ENCODE measurements around the gene ATL3. TPM values are rescaled to one million over a fixed set of nuclear protein-coding genes. Genes with fewer than 3 reads are reported as not detected.

The ATL3 gene
- total and polyA plus RNA-seq, 7 donors = 8.4 to 115 (median 97.8) TPM

GRCh38 chr11:63716046-63716445 lies 44.9 kb upstream of the ATL3 start:
- no peak for DNase-seq
- Histone ChIP-seq H3K27me3 (no peaks in the 10 kb centered on the region), H3K4me3 (no peak overlapping the region), H3K9me3 (no peaks in the 10 kb centered on the region), H3K27ac (no peak overlapping the region), H3K36me3 (no peaks in the 10 kb centered on the region), H3K4me1 (peaks cover 0 to 18% (median 4%) of the 10 kb centered on the region in 4 donors)
- intact Hi-C loops (cut with DNase I) = no loop called here
- TF ChIP-seq EP300 (IDR thresholded peaks at IDR 0.05) (no peak), POLR2AphosphoS5 (IDR thresholded peaks at IDR 0.05) (no peak), CTCF (IDR thresholded peaks at IDR 0.05) (no peak), POLR2A (IDR thresholded peaks at IDR 0.05) (no peak)

DNA sequence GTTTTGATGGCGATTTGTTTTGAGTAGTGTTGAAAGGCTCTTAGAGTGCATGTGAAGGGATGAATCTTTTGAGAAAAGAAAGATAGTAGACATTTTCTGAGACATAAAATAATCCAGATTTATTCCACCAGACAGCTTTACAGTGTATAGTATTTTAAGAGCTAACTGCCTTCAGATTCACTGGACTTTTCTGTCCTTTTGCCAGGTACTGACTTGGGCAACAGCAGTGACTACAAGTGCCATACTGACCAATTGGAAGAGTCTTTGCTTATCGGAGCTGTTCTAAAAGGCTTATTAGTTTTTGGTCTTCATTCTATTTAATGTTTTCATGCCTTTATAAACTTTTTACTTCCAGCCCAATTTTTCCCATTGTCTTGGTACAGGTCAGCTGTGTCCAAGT lies 42.6 kb upstream of the ATL3 start:
- Histone ChIP-seq H3K36me3 (no peaks in the 10 kb centered on the region), H3K27ac (no peak overlapping the region), H3K9me3 (no peaks in the 10 kb centered on the region), H3K4me1 (peaks cover 0 to 33% (median 20%) of the 10 kb centered on the region in 4 donors), H3K4me3 (no peak overlapping the region), H3K27me3 (no peaks in the 10 kb centered on the region)
- 89 to 94% methylated on average over 2 of the region's 2 CpGs for WGBS, 2 donors
- TF ChIP-seq EP300 (IDR thresholded peaks at IDR 0.05) = no peak
- intact Hi-C loops (cut with DNase I) = no loop called here
- no peak for DNase-seq

GRCh38 chr11:63711838-63712237 lies 40.7 kb upstream of the ATL3 start:
- TF ChIP-seq EP300 (IDR thresholded peaks at IDR 0.05) = no peak
- TF ChIP-seq POLR2A (IDR thresholded peaks at IDR 0.05) = no peak
- TF ChIP-seq CTCF (IDR thresholded peaks at IDR 0.05) = no peak
- no peak for TF ChIP-seq POLR2AphosphoS5 (IDR thresholded peaks at IDR 0.05)

DNA sequence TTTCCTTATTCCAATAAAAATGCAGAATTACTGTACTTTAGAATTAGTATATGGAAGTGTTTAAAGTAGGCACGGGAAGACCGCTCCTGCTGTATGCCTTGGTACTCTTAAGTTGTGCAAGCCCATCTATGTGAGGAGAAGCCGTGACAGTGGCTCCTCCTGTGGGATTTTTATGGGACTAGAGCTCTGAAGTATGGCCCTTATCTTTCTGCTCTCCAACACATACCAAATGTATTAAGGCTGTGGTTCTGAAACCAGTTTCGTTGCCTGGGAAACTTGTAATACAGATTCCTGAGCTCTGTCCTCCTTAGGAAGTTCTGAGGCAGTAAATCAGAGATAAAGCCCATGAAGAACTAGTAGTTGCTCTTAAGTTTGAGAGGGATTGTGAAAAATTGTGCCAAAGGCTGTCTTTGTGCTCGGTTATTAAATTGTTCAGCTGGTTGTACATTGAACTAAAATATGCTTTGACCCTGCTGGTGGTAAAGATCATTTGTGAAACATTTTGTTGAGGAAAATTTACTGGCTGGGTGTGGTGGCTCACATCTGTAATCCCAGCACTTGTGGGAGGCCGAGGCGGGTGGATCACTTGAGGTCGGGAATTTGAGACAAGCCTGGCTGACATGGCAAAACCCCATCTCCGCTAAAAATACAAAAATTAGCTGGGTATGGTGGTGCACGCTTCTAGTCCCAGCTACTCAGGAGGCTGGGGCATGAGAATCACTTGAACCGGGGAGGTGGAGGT lies 39.5 kb upstream of the ATL3 start:
- H3K9me3 ChIP-seq = no peaks in the 10 kb centered on the region
- WGBS, 2 donors = 33 to 64% methylated on average over 11 of the region's 11 CpGs
- H3K27me3 ChIP-seq = no peaks in the 10 kb centered on the region
- H3K27ac ChIP-seq = peak overlapping the region in 2 of 4 donors; percentile 22 to 41
- H3K4me1 ChIP-seq = peaks cover 0 to 33% (median 20%) of the 10 kb centered on the region in 4 donors
- intact Hi-C loops (cut with DNase I) = no loop called here
- TF ChIP-seq EP300 (IDR thresholded peaks at IDR 0.05) (no peak), CTCF (IDR thresholded peaks at IDR 0.05) (peak in 1 of 4 experiments; percentile 17)
- H3K36me3 ChIP-seq = no peaks in the 10 kb centered on the region
- no peak overlapping the region for H3K4me3 ChIP-seq
- DNase-seq = no peak

More at GRCh38 chr11:63711838-63712237, 40.7 kb upstream of the ATL3 start:
- Histone ChIP-seq H3K4me1 (peaks cover 0 to 33% (median 20%) of the 10 kb centered on the region in 4 donors), H3K9me3 (no peaks in the 10 kb centered on the region), H3K36me3 (no peaks in the 10 kb centered on the region), H3K27me3 (no peaks in the 10 kb centered on the region), H3K4me3 (no peak overlapping the region), H3K27ac (no peak overlapping the region)
- intact Hi-C loops (cut with DNase I) = no loop called here
- WGBS, 2 donors = 91 to 96% methylated on average over 6 of the region's 6 CpGs
- DNase-seq = no peak

DNA sequence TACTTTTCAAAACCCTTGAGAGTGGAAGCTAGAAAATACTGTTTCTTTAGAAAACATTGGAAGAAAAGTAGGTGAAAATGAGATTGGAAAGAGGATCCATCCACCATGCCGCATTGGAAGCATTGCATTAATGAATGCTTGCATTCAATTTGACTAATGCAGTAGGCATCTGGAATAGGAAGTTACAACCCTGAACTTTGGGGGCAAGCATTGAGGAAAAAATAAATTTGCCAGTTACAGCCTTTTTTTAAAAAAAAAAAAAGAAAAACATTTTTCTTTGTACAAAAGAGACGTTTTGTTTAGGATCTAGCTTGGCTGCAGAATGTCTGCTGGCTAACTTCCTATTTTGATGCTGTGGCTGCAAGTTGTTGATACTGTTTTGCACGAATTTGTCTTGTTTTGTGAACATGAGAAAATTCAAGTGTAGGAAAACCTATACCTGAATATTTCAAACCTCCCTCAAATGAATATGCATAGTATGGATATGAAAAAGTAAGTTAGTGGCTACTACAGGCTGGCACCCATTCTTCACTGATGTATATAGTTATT lies 38.2 kb upstream of the ATL3 start:
- Histone ChIP-seq H3K36me3 (no peaks in the 10 kb centered on the region), H3K4me3 (no peak overlapping the region), H3K9me3 (no peaks in the 10 kb centered on the region), H3K27me3 (no peaks in the 10 kb centered on the region), H3K27ac (no peak overlapping the region), H3K4me1 (peaks cover 0 to 39% (median 23%) of the 10 kb centered on the region in 4 donors)
- 55 to 80% methylated on average over 3 of the region's 3 CpGs for WGBS, 2 donors
- no peak for DNase-seq
- intact Hi-C loops (cut with DNase I) = no loop called here
- TF ChIP-seq EP300 (IDR thresholded peaks at IDR 0.05) (no peak), POLR2A (IDR thresholded peaks at IDR 0.05) (no peak), CTCF (IDR thresholded peaks at IDR 0.05) (no peak), POLR2AphosphoS5 (IDR thresholded peaks at IDR 0.05) (no peak)
